CD4-positive, alpha-beta T cell (primary cell): ENCODE results near the gene MYH6. TPM values are rescaled to one million over a fixed set of nuclear protein-coding genes. Genes with fewer than 3 reads are reported as not detected.

Source experiments
- ATAC-seq: fragments of 200-7000 bp; cut with Tn5 transposase; one replicate; pipeline ENCODE4 v1.10.0; 2022; ENCODE audit warnings: mild to moderate bottlenecking; ENCODE audit not compliant: poor library complexity
- CTCF ChIA-PET: fragments of 350-600 bp; sonication (Branson Sonifier 250); formaldehyde crosslinking; loops from one replicate; lab custom pipeline; 2021; ENCODE audit warnings: antibody characterized with exemption, inconsistent platforms; lab: Charles Lee
- POLR2A ChIA-PET: fragments of 350-600 bp; sonication (Branson Sonifier 250); formaldehyde crosslinking; loops from one replicate; lab custom pipeline; 2021; ENCODE audit warnings: antibody characterized with exemption, inconsistent platforms; lab: Charles Lee
- DNase-seq, 14 experiments: peaks; one replicate each; pipeline ENCODE4 v3.0.0-alpha.2; 2013 to 2020; ENCODE audit warnings: mixed read lengths in 2 of 14
- H3K27ac ChIP-seq, 2 donors: one replicate each; pipeline versions ENCODE4 v1.5.1 to v1.7.0; 2013; ENCODE audit warnings: low read length in 2 of 2, low read depth in 1 of 2, mild to moderate bottlenecking in 1 of 2
- H3K27me3 ChIP-seq, 2 experiments: 1 replicate in 1 of 2; 2 replicates in 1 of 2; pipeline versions ENCODE4 v1.6.1 to v1.7.0; 2013; ENCODE audit warnings: low read length in 2 of 2, control low read depth in 1 of 2, mild to moderate bottlenecking in 1 of 2, moderate library complexity in 1 of 2; ENCODE audit not compliant: insufficient read depth in 2 of 2, control insufficient read depth in 1 of 2
- H3K36me3 ChIP-seq: one replicate; pipeline ENCODE4 v1.6.1; 2013; ENCODE audit warnings: low read length, control low read depth; ENCODE audit not compliant: insufficient read depth
- H3K4me1 ChIP-seq: one replicate; pipeline ENCODE4 v1.6.1; 2013; ENCODE audit warnings: low read length, control low read depth; ENCODE audit not compliant: insufficient read depth
- H3K4me3 ChIP-seq: one replicate; pipeline ENCODE4 v1.5.1; 2013; ENCODE audit warnings: mild to moderate bottlenecking, low read length, moderate library complexity
- H3K9me3 ChIP-seq, 2 experiments: 1 replicate in 1 of 2; 2 replicates in 1 of 2; pipeline versions ENCODE4 v1.6.1 to v1.7.0; 2013; ENCODE audit warnings: low read length in 2 of 2, mild to moderate bottlenecking in 2 of 2, control low read depth in 1 of 2, moderate library complexity in 1 of 2; ENCODE audit not compliant: control insufficient read depth in 1 of 2, insufficient read depth in 1 of 2
- H3K27ac Mint-ChIP-seq: one replicate; pipeline ENCODE4 v1.8.0; 2020; ENCODE audit warnings: mixed read lengths
- H3K27me3 Mint-ChIP-seq: one replicate; pipeline ENCODE4 v1.8.0; 2021; ENCODE audit warnings: mixed read lengths
- H3K36me3 Mint-ChIP-seq: one replicate; pipeline ENCODE4 v1.8.0; 2021; ENCODE audit warnings: low read depth, mixed read lengths
- H3K4me1 Mint-ChIP-seq: one replicate; pipeline ENCODE4 v1.8.0; 2021; ENCODE audit warnings: low read depth, mixed read lengths
- H3K4me3 Mint-ChIP-seq: one replicate; pipeline ENCODE4 v1.8.0; 2020; ENCODE audit warnings: mild to moderate bottlenecking, mixed read lengths
- H3K9me3 Mint-ChIP-seq: one replicate; pipeline ENCODE4 v1.8.0; 2020; ENCODE audit warnings: mixed read lengths
- intact Hi-C, 2 experiments: fragments of 100-400 bp; cut with DNase I in 1 of 2; cut with micrococcal nuclease in 1 of 2; formaldehyde crosslinking; loops; one replicate each; pipeline versions ENCODE4 v1.15.1 to v1.9.0; 2023 to 2025; cut with DNase I, micrococcal nuclease
- total RNA-seq, 174 experiments: library from RNA in 2 of 174; stranded (reverse) in 2 of 174; gene quantifications; one replicate each; pipeline ENCODE4 v1.2.3 and lab custom pipeline; 2021 to 2026
- TF ChIP-seq, protein P1 (sequence below): fragments of 200-600 bp; IDR thresholded peaks from one replicate; pipeline ENCODE4 v1.8.0; 2022; ENCODE audit warnings: antibody characterized with exemption, mild to moderate bottlenecking

Gene MYH6
- total RNA-seq, 2 experiments from 2014 or later = not detected

DNA sequence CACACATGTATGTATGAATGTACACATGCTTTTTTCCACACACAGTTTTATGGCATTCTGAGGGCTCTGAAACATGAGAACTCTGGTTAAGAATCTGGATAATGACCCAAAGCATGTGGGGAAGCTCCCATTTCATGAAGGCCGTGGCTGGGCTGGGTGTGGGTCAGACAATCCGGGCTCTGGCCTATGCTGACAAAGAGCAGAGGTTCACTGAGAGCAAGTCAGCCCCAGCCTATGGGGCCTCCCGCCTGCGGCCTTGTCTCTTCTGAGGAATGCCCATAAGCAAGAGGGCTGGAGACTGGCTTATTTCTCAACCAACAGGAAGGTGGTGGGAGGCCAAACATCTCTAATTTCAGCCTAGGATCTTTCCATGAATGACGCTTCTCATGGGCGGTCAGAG is 8.5 kb downstream of the MYH6 start:
- Mint-ChIP-seq H3K4me3 (no peak overlapping the region), H3K36me3 (no peaks in the 10 kb centered on the region), H3K9me3 (no peaks in the 10 kb centered on the region), H3K27me3 (peaks cover 19% of the 10 kb centered on the region), H3K27ac (no peak overlapping the region), H3K4me1 (no peaks in the 10 kb centered on the region)
- ATAC-seq = no peak
- TF ChIP-seq, protein P1, sequence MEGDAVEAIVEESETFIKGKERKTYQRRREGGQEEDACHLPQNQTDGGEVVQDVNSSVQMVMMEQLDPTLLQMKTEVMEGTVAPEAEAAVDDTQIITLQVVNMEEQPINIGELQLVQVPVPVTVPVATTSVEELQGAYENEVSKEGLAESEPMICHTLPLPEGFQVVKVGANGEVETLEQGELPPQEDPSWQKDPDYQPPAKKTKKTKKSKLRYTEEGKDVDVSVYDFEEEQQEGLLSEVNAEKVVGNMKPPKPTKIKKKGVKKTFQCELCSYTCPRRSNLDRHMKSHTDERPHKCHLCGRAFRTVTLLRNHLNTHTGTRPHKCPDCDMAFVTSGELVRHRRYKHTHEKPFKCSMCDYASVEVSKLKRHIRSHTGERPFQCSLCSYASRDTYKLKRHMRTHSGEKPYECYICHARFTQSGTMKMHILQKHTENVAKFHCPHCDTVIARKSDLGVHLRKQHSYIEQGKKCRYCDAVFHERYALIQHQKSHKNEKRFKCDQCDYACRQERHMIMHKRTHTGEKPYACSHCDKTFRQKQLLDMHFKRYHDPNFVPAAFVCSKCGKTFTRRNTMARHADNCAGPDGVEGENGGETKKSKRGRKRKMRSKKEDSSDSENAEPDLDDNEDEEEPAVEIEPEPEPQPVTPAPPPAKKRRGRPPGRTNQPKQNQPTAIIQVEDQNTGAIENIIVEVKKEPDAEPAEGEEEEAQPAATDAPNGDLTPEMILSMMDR = no peak
- DNase-seq = no peak
- Histone ChIP-seq H3K27me3 (peaks cover 2 to 4% of the 10 kb centered on the region in 2 experiments), H3K36me3 (no peaks in the 10 kb centered on the region), H3K9me3 (no peaks in the 10 kb centered on the region), H3K27ac (no peak overlapping the region), H3K4me3 (no peak overlapping the region), H3K4me1 (no peaks in the 10 kb centered on the region)
- ChIA-PET POLR2A (no interaction called here), CTCF (no interaction called here)
- intact Hi-C loops = no loop called here

DNA sequence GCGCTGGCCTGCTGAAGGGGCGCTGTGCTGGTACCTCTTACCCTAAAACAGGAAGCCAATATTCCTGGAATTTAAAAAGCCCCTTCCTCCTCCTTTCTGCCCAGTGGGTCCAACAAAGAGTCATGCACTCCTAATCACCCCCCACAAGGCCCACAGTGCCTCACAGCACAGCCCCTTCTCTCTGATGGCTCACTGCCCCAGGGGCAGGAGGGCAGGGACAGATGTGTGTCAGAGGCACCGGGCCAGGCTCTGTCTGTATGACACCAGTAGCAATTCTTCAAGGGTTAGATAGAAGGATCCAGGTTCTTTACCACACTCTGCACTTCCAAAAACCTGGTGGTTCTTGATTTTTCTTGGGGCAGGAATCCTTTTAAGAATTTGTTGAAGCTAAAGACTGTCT is 8.9 kb downstream of the MYH6 start:
- intact Hi-C loops = no loop called here
- CTCF ChIA-PET = no interaction called here

DNA sequence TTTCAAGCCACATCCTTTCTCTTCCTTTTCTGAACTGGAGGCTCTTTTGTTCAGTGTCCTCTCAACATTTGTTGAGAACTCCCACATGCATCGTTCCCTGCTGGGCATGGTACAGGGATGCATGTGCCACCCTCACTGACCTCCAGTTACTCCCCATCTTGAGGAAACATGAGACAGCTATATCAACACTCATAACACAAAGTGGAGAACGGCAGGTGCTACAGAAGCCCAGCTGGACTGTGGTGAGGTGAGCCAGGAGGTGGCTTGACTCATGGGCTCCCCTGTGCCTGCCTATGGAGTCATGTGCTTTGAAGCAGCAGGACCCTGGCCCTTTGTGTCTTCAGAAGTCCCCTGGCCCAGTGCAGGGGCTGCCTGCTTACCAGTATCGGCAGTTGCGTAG is 9.7 kb downstream of the MYH6 start:
- no peaks in the 10 kb centered on the region for H3K36me3 Mint-ChIP-seq
- H3K4me3 Mint-ChIP-seq = no peak overlapping the region
- no peak for DNase-seq
- H3K27ac Mint-ChIP-seq = no peak overlapping the region
- H3K27ac ChIP-seq = no peak overlapping the region
- H3K9me3 Mint-ChIP-seq = no peaks in the 10 kb centered on the region
- no peaks in the 10 kb centered on the region for H3K9me3 ChIP-seq
- no peaks in the 10 kb centered on the region for H3K36me3 ChIP-seq
- H3K4me1 Mint-ChIP-seq = no peaks in the 10 kb centered on the region
- peaks cover 4% of the 10 kb centered on the region in 2 experiments for H3K27me3 ChIP-seq
- peaks cover 12% of the 10 kb centered on the region for H3K27me3 Mint-ChIP-seq
- CTCF ChIA-PET = no interaction called here
- no peak overlapping the region for H3K4me3 ChIP-seq
- TF ChIP-seq, protein P1 = no peak
- intact Hi-C loops = no loop called here
- ATAC-seq = no peak
- H3K4me1 ChIP-seq = no peaks in the 10 kb centered on the region
- POLR2A ChIA-PET = no interaction called here

More for the DNA sequence above, 8.9 kb downstream of the MYH6 start:
- peaks cover 2 to 4% of the 10 kb centered on the region in 2 experiments for H3K27me3 ChIP-seq
- no peaks in the 10 kb centered on the region for H3K4me1 ChIP-seq
- no peaks in the 10 kb centered on the region for H3K36me3 Mint-ChIP-seq
- H3K4me1 Mint-ChIP-seq = no peaks in the 10 kb centered on the region
- H3K9me3 Mint-ChIP-seq = no peaks in the 10 kb centered on the region
- TF ChIP-seq, protein P1 = no peak
- no peaks in the 10 kb centered on the region for H3K36me3 ChIP-seq
- H3K9me3 ChIP-seq = no peaks in the 10 kb centered on the region
- H3K27ac Mint-ChIP-seq = no peak overlapping the region
- no peak for DNase-seq
- POLR2A ChIA-PET = no interaction called here
- H3K4me3 Mint-ChIP-seq = no peak overlapping the region
- ATAC-seq = no peak
- peaks cover 19% of the 10 kb centered on the region for H3K27me3 Mint-ChIP-seq
- H3K4me3 ChIP-seq = no peak overlapping the region
- H3K27ac ChIP-seq = no peak overlapping the region
